ENCODE measurements around the gene SEC24D. TPM values are rescaled to one million over a fixed set of nuclear protein-coding genes. Genes with fewer than 3 reads are reported as not detected.

Gene SEC24D
- total RNA-seq, 2 donors from 2014 or later = 29.8 to 45.1 TPM

- H3K36me3 Mint-ChIP-seq (ENCODE audit: low read depth) = peaks cover 76% of the 10 kb centered on the region
- no peak for ATAC-seq (replicated peaks)
- H3K27ac Mint-ChIP-seq = no peak overlapping the region
- H3K9me3 Mint-ChIP-seq = no peaks in the 10 kb centered on the region
- H3K4me1 Mint-ChIP-seq = no peaks in the 10 kb centered on the region
- H3K27me3 Mint-ChIP-seq = no peaks in the 10 kb centered on the region
- H3K4me3 Mint-ChIP-seq = no peak overlapping the region
Measured at GRCh38 chr4:118749347-118749988, 86.5 kb downstream of the SEC24D start.

DNA sequence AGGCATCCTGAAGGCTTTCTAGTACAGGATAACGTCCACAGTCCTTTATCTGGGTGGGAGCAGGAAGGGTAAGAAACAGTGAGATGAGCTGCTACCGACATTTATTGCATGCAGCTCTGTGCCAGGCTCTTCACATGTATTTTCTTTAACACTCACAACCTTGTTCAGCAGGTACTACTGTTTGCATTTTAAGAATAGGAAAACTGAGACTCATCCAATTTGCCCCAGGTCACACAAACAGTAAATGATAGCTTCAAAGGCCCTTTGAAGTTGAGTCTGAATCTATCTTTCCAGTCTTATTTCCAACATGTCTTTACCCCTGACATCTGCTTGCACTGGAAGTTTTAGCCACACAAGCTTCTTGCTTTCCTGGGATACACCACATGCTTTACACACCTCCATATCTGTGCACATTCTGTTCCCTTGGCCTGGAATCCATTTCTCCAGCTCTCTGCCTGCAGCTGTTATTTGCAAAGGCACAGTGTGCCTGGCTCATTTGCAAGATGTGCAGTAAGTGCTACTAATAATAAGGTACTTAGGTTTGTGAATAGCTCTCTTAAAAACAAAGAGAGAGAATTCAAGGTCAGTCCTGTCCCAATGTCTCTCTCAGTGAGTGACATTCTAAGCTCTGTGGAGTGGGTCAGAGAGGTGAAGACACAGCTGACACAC is 89.5 kb downstream of the SEC24D start:
- H3K27me3 Mint-ChIP-seq = no peaks in the 10 kb centered on the region
- H3K36me3 Mint-ChIP-seq (ENCODE audit: low read depth) = peaks cover 75% of the 10 kb centered on the region
- ATAC-seq (replicated peaks) = no peak
- no peak overlapping the region for H3K27ac Mint-ChIP-seq
- no peaks in the 10 kb centered on the region for H3K9me3 Mint-ChIP-seq
- H3K4me1 Mint-ChIP-seq = no peaks in the 10 kb centered on the region
- no peak overlapping the region for H3K4me3 Mint-ChIP-seq

GRCh38 chr4:118745357-118745756 is 90.6 kb downstream of the SEC24D start:
- Mint-ChIP-seq H3K4me1 (no peaks in the 10 kb centered on the region), H3K4me3 (no peak overlapping the region), H3K27me3 (no peaks in the 10 kb centered on the region), H3K9me3 (no peaks in the 10 kb centered on the region), H3K36me3 (ENCODE audit: low read depth) (peaks cover 77% of the 10 kb centered on the region), H3K27ac (no peak overlapping the region)
- ATAC-seq (replicated peaks) = no peak

- ATAC-seq (replicated peaks) = no peak
- no peaks in the 10 kb centered on the region for H3K9me3 Mint-ChIP-seq
- no peak overlapping the region for H3K4me3 Mint-ChIP-seq
- peaks cover 86% of the 10 kb centered on the region for H3K36me3 Mint-ChIP-seq (ENCODE audit: low read depth)
- no peaks in the 10 kb centered on the region for H3K4me1 Mint-ChIP-seq
- no peak overlapping the region for H3K27ac Mint-ChIP-seq
- no peaks in the 10 kb centered on the region for H3K27me3 Mint-ChIP-seq
Measured at GRCh38 chr4:118743867-118744266, 92.1 kb downstream of the SEC24D start.

DNA sequence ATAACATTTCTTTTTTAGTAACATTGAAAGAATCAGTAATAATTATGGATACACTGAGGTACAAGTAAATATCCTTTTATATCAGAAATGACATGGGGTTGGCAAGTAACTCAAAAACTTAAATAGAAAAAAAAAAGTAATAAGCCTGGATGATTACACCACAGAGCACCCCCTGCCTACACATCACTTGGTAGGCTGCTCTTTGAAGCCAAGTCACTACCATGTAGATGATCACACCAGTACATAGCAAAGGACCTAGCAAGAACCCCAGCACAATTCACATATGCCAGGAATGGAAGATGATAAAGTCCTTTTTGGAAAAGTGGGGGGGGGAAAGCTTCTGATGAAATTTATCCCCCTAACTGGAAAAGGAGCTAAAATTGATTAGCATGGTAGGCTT is 93.9 kb downstream of the SEC24D start:
- no peak for ATAC-seq (replicated peaks)
- no peaks in the 10 kb centered on the region for H3K4me1 Mint-ChIP-seq
- peaks cover 96% of the 10 kb centered on the region for H3K36me3 Mint-ChIP-seq (ENCODE audit: low read depth)
- H3K27me3 Mint-ChIP-seq = no peaks in the 10 kb centered on the region
- H3K27ac Mint-ChIP-seq = no peak overlapping the region
- no peaks in the 10 kb centered on the region for H3K9me3 Mint-ChIP-seq
- H3K4me3 Mint-ChIP-seq = no peak overlapping the region

- H3K4me1 Mint-ChIP-seq = no peaks in the 10 kb centered on the region
- no peaks in the 10 kb centered on the region for H3K27me3 Mint-ChIP-seq
- no peak overlapping the region for H3K4me3 Mint-ChIP-seq
- H3K9me3 Mint-ChIP-seq = no peaks in the 10 kb centered on the region
- no peak overlapping the region for H3K27ac Mint-ChIP-seq
- ATAC-seq (replicated peaks) = no peak
- peaks cover 97% of the 10 kb centered on the region for H3K36me3 Mint-ChIP-seq (ENCODE audit: low read depth)
Measured at GRCh38 chr4:118741301-118741855, 94.5 kb downstream of the SEC24D start.

GRCh38 chr4:118740869-118741268 is 95.1 kb downstream of the SEC24D start:
- Mint-ChIP-seq H3K4me3 (no peak overlapping the region), H3K9me3 (no peaks in the 10 kb centered on the region), H3K36me3 (ENCODE audit: low read depth) (peaks cover 97% of the 10 kb centered on the region), H3K27ac (no peak overlapping the region), H3K4me1 (no peaks in the 10 kb centered on the region), H3K27me3 (no peaks in the 10 kb centered on the region)
- ATAC-seq (replicated peaks) = no peak

GRCh38 chr4:118739022-118739713 is 96.8 kb downstream of the SEC24D start:
- H3K4me3 Mint-ChIP-seq = no peak overlapping the region
- H3K36me3 Mint-ChIP-seq (ENCODE audit: low read depth) = peaks cover 97% of the 10 kb centered on the region
- peaks cover 4% of the 10 kb centered on the region for H3K4me1 Mint-ChIP-seq
- H3K27ac Mint-ChIP-seq = no peak overlapping the region
- H3K27me3 Mint-ChIP-seq = no peaks in the 10 kb centered on the region
- no peaks in the 10 kb centered on the region for H3K9me3 Mint-ChIP-seq
- ATAC-seq (replicated peaks) = no peak

GRCh38 chr4:118738090-118738489 is 97.8 kb downstream of the SEC24D start:
- no peak overlapping the region for H3K27ac Mint-ChIP-seq
- H3K36me3 Mint-ChIP-seq (ENCODE audit: low read depth) = peaks cover 96% of the 10 kb centered on the region
- H3K27me3 Mint-ChIP-seq = no peaks in the 10 kb centered on the region
- H3K9me3 Mint-ChIP-seq = no peaks in the 10 kb centered on the region
- peaks cover 4% of the 10 kb centered on the region for H3K4me1 Mint-ChIP-seq
- no peak for ATAC-seq (replicated peaks)
- H3K4me3 Mint-ChIP-seq = no peak overlapping the region

DNA sequence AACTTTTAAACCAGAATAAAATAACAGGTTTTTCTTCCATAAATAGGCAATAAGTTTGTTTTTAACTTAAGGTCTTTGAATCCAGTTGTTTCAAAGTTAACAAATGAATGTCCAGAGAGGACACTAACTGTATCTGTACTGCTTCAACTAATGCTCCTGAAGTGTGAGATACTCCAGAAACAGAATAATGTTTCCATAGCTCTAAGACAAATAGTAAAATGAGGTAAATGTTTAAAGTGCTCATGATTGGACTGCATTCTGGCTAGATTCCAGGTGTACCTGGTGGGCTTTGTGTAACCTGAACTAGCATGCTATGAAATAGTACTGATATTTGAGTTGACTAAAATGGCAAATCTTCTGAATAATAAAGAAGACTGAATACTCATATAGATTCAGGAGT is 99.0 kb downstream of the SEC24D start:
- H3K36me3 Mint-ChIP-seq (ENCODE audit: low read depth) = peaks cover 97% of the 10 kb centered on the region
- ATAC-seq (replicated peaks) = no peak
- no peaks in the 10 kb centered on the region for H3K27me3 Mint-ChIP-seq
- no peak overlapping the region for H3K27ac Mint-ChIP-seq
- H3K9me3 Mint-ChIP-seq = no peaks in the 10 kb centered on the region
- H3K4me1 Mint-ChIP-seq = peaks cover 4% of the 10 kb centered on the region
- H3K4me3 Mint-ChIP-seq = no peak overlapping the region

- ATAC-seq (replicated peaks) = no peak
- Mint-ChIP-seq H3K27me3 (no peaks in the 10 kb centered on the region), H3K4me3 (no peak overlapping the region), H3K9me3 (no peaks in the 10 kb centered on the region), H3K4me1 (peaks cover 11% of the 10 kb centered on the region), H3K36me3 (ENCODE audit: low read depth) (peaks cover 98% of the 10 kb centered on the region), H3K27ac (peak overlapping the region; percentile 43)
Measured at GRCh38 chr4:118734491-118735205, 101.3 kb downstream of the SEC24D start.

DNA sequence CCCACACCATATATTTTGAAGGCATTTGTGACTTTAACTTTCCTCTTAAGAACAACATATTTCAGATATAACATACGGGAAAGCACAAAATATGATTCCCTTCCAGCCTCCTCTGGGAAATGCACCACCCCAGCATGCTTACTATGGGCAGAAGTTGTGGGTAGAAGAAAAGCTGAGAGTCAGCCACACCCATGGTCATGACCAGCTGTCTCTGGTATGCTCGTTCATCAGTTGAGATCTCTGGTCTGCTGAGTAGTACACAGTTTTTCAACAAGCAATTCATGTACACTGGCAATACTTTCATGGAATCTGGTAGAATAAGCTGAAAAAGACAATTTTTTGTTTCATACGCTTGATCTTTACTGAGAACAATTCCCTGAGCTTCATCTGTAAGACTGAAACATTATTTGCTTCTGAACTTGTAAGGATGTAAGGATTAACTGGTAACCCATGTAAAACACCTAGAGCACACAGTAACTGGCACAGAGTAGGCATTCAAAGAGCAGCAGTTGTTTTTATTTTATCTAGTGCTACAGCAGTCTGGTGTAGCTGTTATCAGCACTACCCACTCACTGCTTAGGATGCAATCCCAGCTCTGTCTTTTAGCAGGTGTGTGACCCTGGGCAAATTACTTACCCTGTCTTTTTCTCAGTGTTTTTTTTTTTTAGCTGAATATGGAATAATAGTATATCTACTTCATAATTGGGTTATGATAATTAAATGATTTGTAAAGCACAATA is 103.2 kb downstream of the SEC24D start:
- ATAC-seq (replicated peaks) = no peak
- Mint-ChIP-seq H3K4me3 (no peak overlapping the region), H3K4me1 (peaks cover 11% of the 10 kb centered on the region), H3K36me3 (ENCODE audit: low read depth) (peaks cover 98% of the 10 kb centered on the region), H3K9me3 (no peaks in the 10 kb centered on the region), H3K27ac (no peak overlapping the region), H3K27me3 (no peaks in the 10 kb centered on the region)

DNA sequence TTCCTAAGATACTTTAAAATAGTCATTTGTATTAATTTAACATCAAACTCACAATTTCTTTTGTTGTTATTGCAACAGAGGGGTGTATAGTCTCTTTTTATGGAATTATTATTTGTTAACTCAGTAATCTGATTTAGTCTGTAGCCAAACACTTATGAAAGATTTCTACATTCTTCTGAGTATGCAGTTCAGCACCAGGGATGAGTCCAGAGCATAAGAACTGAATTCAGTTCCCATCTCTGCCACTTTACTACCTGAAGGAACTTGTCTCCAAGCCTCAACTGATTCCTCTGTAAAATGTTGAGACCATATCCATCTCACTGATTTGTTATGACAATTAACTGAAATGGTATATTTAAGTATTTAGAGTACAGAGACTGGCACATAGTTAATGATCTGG is 105.2 kb downstream of the SEC24D start:
- Mint-ChIP-seq H3K27me3 (no peaks in the 10 kb centered on the region), H3K27ac (peak overlapping the region; percentile 76), H3K36me3 (ENCODE audit: low read depth) (peaks cover 98% of the 10 kb centered on the region), H3K9me3 (no peaks in the 10 kb centered on the region), H3K4me3 (no peak overlapping the region), H3K4me1 (peaks cover 15% of the 10 kb centered on the region)
- no peak for ATAC-seq (replicated peaks)

Measured in activated T-helper 17 cell treated with anti-CD3 and anti-CD28 coated beads, Interleukin-2, amount 50 U/mL, for 72 hours (primary cell).